GM21723 (cell line): ENCODE data around the gene BNIP1.

Experiments
- ATAC-seq: cut with Tn5 transposase; IDR thresholded peaks from one replicate; pipeline ENCODE4 v1.9.1; 2021; ENCODE audit warnings: mild to moderate bottlenecking, moderate library complexity; ENCODE audit not compliant: unreplicated experiment

Gene BNIP1

DNA sequence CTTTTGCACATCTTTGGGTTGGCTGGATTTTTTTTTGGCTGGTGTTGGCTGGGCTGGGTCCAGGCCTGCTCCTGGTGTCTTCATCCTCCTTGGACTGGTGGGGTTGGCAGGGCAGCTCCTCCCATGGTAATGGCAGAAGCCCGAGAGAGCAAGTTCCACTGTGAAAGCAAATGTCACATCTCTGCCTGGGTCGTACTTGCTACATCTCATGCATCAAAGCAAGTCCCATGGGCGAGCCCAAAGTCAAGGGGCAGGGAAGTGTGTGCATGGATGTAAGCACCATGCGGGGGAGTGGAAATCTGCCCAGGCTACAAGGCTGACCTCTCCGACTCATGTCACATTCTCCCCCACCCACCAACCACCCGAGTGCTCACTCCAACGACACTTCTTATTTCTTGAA, 64.0 kb downstream of the BNIP1 start:
- no peak for ATAC-seq

DNA sequence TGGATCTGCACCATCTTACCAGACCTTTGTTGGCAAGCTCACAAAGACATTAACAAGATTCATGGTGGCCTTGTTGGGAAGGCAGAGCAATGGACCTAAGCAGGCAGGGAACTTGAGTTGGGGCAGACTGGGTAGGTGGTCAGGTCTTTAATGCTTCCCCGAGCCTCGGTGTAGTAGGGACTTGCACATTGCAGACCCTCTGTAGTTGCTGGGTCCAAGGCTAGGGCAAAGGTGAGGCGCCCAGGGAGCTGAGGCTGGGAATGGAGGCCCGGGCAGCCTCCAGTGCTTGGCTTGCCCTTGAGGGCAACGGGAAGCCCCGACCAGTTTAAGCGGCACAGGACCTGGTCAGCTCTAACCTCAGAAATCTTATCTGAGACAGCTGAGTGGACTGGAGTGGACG, 66.5 kb downstream of the BNIP1 start:
- ATAC-seq = no peak

DNA sequence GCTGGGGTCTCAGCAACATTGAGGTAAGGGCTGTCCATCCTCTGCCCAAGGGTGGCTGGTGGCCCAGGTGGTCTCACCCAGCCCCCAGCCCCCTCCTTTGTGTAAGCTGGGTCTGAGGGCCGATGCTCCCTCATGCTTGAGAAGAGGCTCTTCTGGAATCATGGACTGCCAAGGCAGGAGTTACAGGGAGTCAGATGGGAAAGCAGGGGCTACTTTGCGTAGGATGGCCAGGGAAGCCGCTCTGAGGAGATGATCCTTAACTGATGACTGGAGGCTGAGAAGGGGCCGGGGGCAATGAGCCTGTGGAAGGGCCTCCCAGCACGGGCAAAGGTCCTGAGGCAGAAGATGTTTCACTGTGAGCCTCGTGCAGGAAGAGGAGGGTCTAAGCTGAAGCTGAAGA, 67.0 kb downstream of the BNIP1 start:
- ATAC-seq = no peak

DNA sequence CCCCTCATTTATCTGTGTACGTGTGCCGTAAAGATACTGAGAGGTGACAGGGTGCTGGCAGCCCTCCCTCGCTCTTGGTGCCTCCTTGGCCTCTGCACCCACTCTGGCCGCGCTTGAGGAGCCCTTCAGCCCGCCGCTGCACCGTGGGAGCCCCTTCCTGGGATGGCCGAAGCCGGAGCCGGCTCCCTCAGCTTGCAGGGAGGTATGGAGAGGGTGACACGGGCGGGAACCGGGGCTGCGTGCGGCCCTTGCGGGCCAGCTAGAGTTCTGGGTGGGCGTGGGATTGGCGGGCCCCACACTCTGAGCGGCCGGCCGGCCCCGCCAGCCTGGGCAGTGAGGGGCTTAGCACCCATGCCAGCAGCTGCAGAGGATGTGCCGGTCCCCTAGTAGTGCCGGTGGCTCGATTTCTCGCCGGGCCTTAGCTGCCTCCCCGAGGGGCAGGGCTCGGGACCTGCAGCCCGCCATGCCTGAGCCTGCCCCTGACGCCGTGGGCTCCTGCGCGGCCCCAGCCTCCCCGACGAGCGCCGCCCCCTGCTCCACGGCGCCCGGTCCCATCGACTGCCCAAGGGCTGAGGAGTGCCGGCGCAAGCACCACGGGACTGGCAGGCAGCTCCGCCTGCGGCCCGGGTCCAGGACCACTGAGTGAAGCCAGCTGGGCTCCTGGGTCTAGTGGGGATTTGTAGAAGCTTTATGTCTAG, 69.1 kb downstream of the BNIP1 start:
- ATAC-seq = no peak
